IPS-18a (cell line): Measurements from ENCODE around the gene NEURL1.

Experiments
- H3K27ac ChIP-seq: one replicate; pipeline ENCODE4 v1.5.1; 2013; ENCODE audit warnings: low read length
- H3K27me3 ChIP-seq: one replicate; pipeline ENCODE4 v1.6.1; 2013; ENCODE audit warnings: mild to moderate bottlenecking, low read length; ENCODE audit not compliant: control insufficient read depth, insufficient read depth
- H3K36me3 ChIP-seq: one replicate; pipeline ENCODE4 v1.6.1; 2013; ENCODE audit warnings: low read depth, low read length; ENCODE audit not compliant: control insufficient read depth
- H3K4me1 ChIP-seq: one replicate; pipeline ENCODE4 v1.6.1; 2013; ENCODE audit warnings: low read depth, low read length; ENCODE audit not compliant: control insufficient read depth
- H3K4me3 ChIP-seq: one replicate; pipeline ENCODE4 v1.5.1; 2013; ENCODE audit warnings: low read length
- H3K9ac ChIP-seq: one replicate; pipeline ENCODE4 v1.6.1; 2013; ENCODE audit warnings: mild to moderate bottlenecking, low read length, moderate library complexity
- H3K9me3 ChIP-seq: one replicate; pipeline ENCODE4 v1.6.1; 2013; ENCODE audit warnings: low read depth, low read length; ENCODE audit not compliant: control insufficient read depth

NEURL1 gene

GRCh38 chr10:103575416-103576075 is 82.0 kb downstream of the NEURL1 start:
- H3K4me3 ChIP-seq: no peak overlapping the region
- H3K9me3 ChIP-seq: no peaks in the 10 kb centered on the region
- no peaks in the 10 kb centered on the region for H3K36me3 ChIP-seq
- H3K27me3 ChIP-seq: no peaks in the 10 kb centered on the region
- H3K9ac ChIP-seq: no peak overlapping the region
- H3K27ac ChIP-seq: no peak overlapping the region
- no peaks in the 10 kb centered on the region for H3K4me1 ChIP-seq

- Histone ChIP-seq H3K27me3 (no peaks in the 10 kb centered on the region), H3K4me3 (no peak overlapping the region), H3K9ac (no peak overlapping the region), H3K36me3 (no peaks in the 10 kb centered on the region), H3K4me1 (no peaks in the 10 kb centered on the region), H3K27ac (no peak overlapping the region), H3K9me3 (no peaks in the 10 kb centered on the region)
These were observed 82.6 kb downstream of the NEURL1 start for GRCh38 chr10:103576076-103576471.

- no peaks in the 10 kb centered on the region for H3K9me3 ChIP-seq
- H3K36me3 ChIP-seq: no peaks in the 10 kb centered on the region
- H3K27ac ChIP-seq: no peak overlapping the region
- H3K4me3 ChIP-seq: no peak overlapping the region
- no peaks in the 10 kb centered on the region for H3K4me1 ChIP-seq
- no peak overlapping the region for H3K9ac ChIP-seq
- no peaks in the 10 kb centered on the region for H3K27me3 ChIP-seq
These were observed 83.4 kb downstream of the NEURL1 start for GRCh38 chr10:103576862-103577261.

- Histone ChIP-seq H3K9ac (no peak overlapping the region), H3K9me3 (no peaks in the 10 kb centered on the region), H3K4me1 (no peaks in the 10 kb centered on the region), H3K36me3 (no peaks in the 10 kb centered on the region), H3K27ac (no peak overlapping the region), H3K4me3 (no peak overlapping the region), H3K27me3 (no peaks in the 10 kb centered on the region)
These were observed 85.4 kb downstream of the NEURL1 start for GRCh38 chr10:103578782-103579382.

- Histone ChIP-seq H3K27ac (no peak overlapping the region), H3K4me1 (no peaks in the 10 kb centered on the region), H3K9ac (no peak overlapping the region)
These were observed 86.5 kb downstream of the NEURL1 start for GRCh38 chr10:103580011-103580410.

GRCh38 chr10:103580430-103580829 is 86.9 kb downstream of the NEURL1 start:
- Histone ChIP-seq H3K36me3 (no peaks in the 10 kb centered on the region), H3K9me3 (no peaks in the 10 kb centered on the region), H3K27ac (no peak overlapping the region), H3K4me1 (no peaks in the 10 kb centered on the region), H3K4me3 (no peak overlapping the region), H3K27me3 (no peaks in the 10 kb centered on the region), H3K9ac (no peak overlapping the region)

More at GRCh38 chr10:103580011-103580410, 86.5 kb downstream of the NEURL1 start:
- H3K9me3 ChIP-seq: no peaks in the 10 kb centered on the region
- H3K4me3 ChIP-seq: no peak overlapping the region
- no peaks in the 10 kb centered on the region for H3K36me3 ChIP-seq
- no peaks in the 10 kb centered on the region for H3K27me3 ChIP-seq

- no peak overlapping the region for H3K9ac ChIP-seq
- H3K27me3 ChIP-seq: no peaks in the 10 kb centered on the region
- no peaks in the 10 kb centered on the region for H3K4me1 ChIP-seq
- H3K9me3 ChIP-seq: no peaks in the 10 kb centered on the region
- no peak overlapping the region for H3K4me3 ChIP-seq
- H3K36me3 ChIP-seq: no peaks in the 10 kb centered on the region
- no peak overlapping the region for H3K27ac ChIP-seq
These were observed 88.0 kb downstream of the NEURL1 start for GRCh38 chr10:103581499-103581898.

GRCh38 chr10:103582331-103583123 is 89.0 kb downstream of the NEURL1 start:
- Histone ChIP-seq H3K9ac (no peak overlapping the region), H3K4me3 (no peak overlapping the region), H3K27me3 (no peaks in the 10 kb centered on the region), H3K9me3 (no peaks in the 10 kb centered on the region), H3K36me3 (no peaks in the 10 kb centered on the region), H3K4me1 (no peaks in the 10 kb centered on the region), H3K27ac (no peak overlapping the region)

- Histone ChIP-seq H3K4me1 (no peaks in the 10 kb centered on the region), H3K9ac (no peak overlapping the region), H3K27me3 (no peaks in the 10 kb centered on the region), H3K27ac (no peak overlapping the region), H3K4me3 (no peak overlapping the region), H3K9me3 (no peaks in the 10 kb centered on the region), H3K36me3 (no peaks in the 10 kb centered on the region)
These were observed 90.3 kb downstream of the NEURL1 start for GRCh38 chr10:103583871-103584215.

- Histone ChIP-seq H3K4me1 (no peaks in the 10 kb centered on the region), H3K4me3 (no peak overlapping the region), H3K27ac (no peak overlapping the region), H3K9ac (no peak overlapping the region), H3K27me3 (no peaks in the 10 kb centered on the region), H3K36me3 (no peaks in the 10 kb centered on the region), H3K9me3 (no peaks in the 10 kb centered on the region)
These were observed 90.9 kb downstream of the NEURL1 start for GRCh38 chr10:103584216-103585010.

GRCh38 chr10:103585011-103585405 is 91.5 kb downstream of the NEURL1 start:
- H3K27ac ChIP-seq: no peak overlapping the region
- no peak overlapping the region for H3K4me3 ChIP-seq
- H3K36me3 ChIP-seq: no peaks in the 10 kb centered on the region
- no peak overlapping the region for H3K9ac ChIP-seq
- no peaks in the 10 kb centered on the region for H3K27me3 ChIP-seq
- H3K9me3 ChIP-seq: no peaks in the 10 kb centered on the region
- H3K4me1 ChIP-seq: no peaks in the 10 kb centered on the region
